GM23338 (cell line): ENCODE measurements around the gene ZNF580. TPM values are rescaled to one million over a fixed set of nuclear protein-coding genes. Genes with fewer than 3 reads are reported as not detected.
A peak's percentile ranks its signal among the peaks of the same experiment; 100 is the strongest.

Experiments
- ATAC-seq: fragments of 200-7000 bp; cut with Tn5 transposase; 3 replicates; pipeline ENCODE4 v1.9.1; 2020
- DNase-seq: peaks from one replicate; pipeline ENCODE4 v3.0.0-alpha.2; 2015; ENCODE audit warnings: low spot score
- H2AFZ ChIP-seq: fragments of 200-600 bp; sonication (generic); 2 replicates; pipeline ENCODE4 v1.8.0; 2016; ENCODE audit warnings: antibody characterized with exemption, mild to moderate bottlenecking, moderate library complexity
- H3F3A ChIP-seq: fragments of 200-600 bp; sonication (generic); replicated peaks from 2 replicates; pipeline ENCODE4 v1.8.0; 2017; ENCODE audit warnings: antibody characterized with exemption, mixed run types, low read depth
- H3K27ac ChIP-seq: fragments of 200-600 bp; sonication (generic); 2 replicates; pipeline ENCODE4 v1.6.1; 2016; ENCODE audit warnings: low read depth
- H3K27me3 ChIP-seq: fragments of 200-600 bp; sonication (generic); 2 replicates; pipeline ENCODE4 v1.8.0; 2016; ENCODE audit warnings: mild to moderate bottlenecking, mixed run types, moderate library complexity; ENCODE audit not compliant: insufficient read depth
- H3K36me3 ChIP-seq: fragments of 200-600 bp; sonication (generic); 2 replicates; pipeline ENCODE4 v1.8.0; 2016; ENCODE audit warnings: mild to moderate bottlenecking; ENCODE audit not compliant: insufficient read depth
- H3K4me1 ChIP-seq: fragments of 200-600 bp; sonication (generic); 2 replicates; pipeline ENCODE4 v1.8.0; 2016; ENCODE audit warnings: mild to moderate bottlenecking, moderate library complexity; ENCODE audit not compliant: insufficient read depth
- H3K4me2 ChIP-seq: fragments of 200-600 bp; sonication (generic); 2 replicates; pipeline ENCODE4 v1.7.1; 2017; ENCODE audit warnings: mixed run types
- H3K4me3 ChIP-seq: fragments of 200-600 bp; sonication (generic); 2 replicates; pipeline ENCODE4 v1.6.1; 2016; ENCODE audit warnings: mixed run types
- H3K79me2 ChIP-seq: fragments of 200-600 bp; sonication (generic); replicated peaks from 2 replicates; pipeline ENCODE4 v1.8.0; 2017; ENCODE audit warnings: mild to moderate bottlenecking; ENCODE audit not compliant: insufficient read depth
- H3K9me2 ChIP-seq: fragments of 200-600 bp; sonication (generic); 2 replicates; pipeline ENCODE4 v1.8.0; 2017; ENCODE audit not compliant: insufficient read depth
- H4K20me1 ChIP-seq: fragments of 200-600 bp; sonication (generic); replicated peaks from 2 replicates; pipeline ENCODE4 v1.8.0; 2017; ENCODE audit warnings: mild to moderate bottlenecking; ENCODE audit not compliant: insufficient read depth
- H3K27ac Mint-ChIP-seq: 2 replicates; pipeline ENCODE4 v1.8.0; 2020; ENCODE audit warnings: inconsistent platforms, mild to moderate bottlenecking, moderate library complexity, mixed read lengths
- H3K27me3 Mint-ChIP-seq: 3 replicates; pipeline ENCODE4 v1.8.0; 2022; ENCODE audit warnings: low read depth, mild to moderate bottlenecking, moderate library complexity, mixed read lengths, inconsistent platforms; ENCODE audit not compliant: insufficient read depth, poor library complexity
- H3K36me3 Mint-ChIP-seq: 3 replicates; pipeline ENCODE4 v1.8.0; 2021; ENCODE audit warnings: low read depth, mild to moderate bottlenecking, inconsistent platforms, moderate library complexity, mixed read lengths
- H3K4me1 Mint-ChIP-seq: 3 replicates; pipeline ENCODE4 v1.8.0; 2020; ENCODE audit warnings: mild to moderate bottlenecking, inconsistent platforms, mixed read lengths
- H3K4me3 Mint-ChIP-seq: 3 replicates; pipeline ENCODE4 v1.8.0; 2021; ENCODE audit warnings: moderate library complexity, mild to moderate bottlenecking, inconsistent platforms, mixed read lengths
- H3K9me3 Mint-ChIP-seq: 3 replicates; pipeline ENCODE4 v1.8.0; 2020; ENCODE audit warnings: moderate library complexity, mild to moderate bottlenecking, inconsistent platforms, mixed read lengths
- EZH2 ChIP-seq: fragments of 200-600 bp; sonication (generic); IDR thresholded peaks from one replicate; pipeline ENCODE4 v1.8.0; 2017; ENCODE audit warnings: antibody characterized with exemption, mild to moderate bottlenecking, low read depth; ENCODE audit not compliant: unreplicated experiment
- REST ChIP-seq: IDR thresholded peaks from one replicate; pipeline ENCODE4 v1.6.1; 2018; ENCODE audit warnings: antibody characterized with exemption; ENCODE audit not compliant: unreplicated experiment
- STAT1 ChIP-seq: IDR thresholded peaks from one replicate; pipeline ENCODE4 v1.6.1; 2016; ENCODE audit warnings: antibody characterized with exemption; ENCODE audit not compliant: unreplicated experiment
- ZNF462 ChIP-seq: fragments of 250-450 bp; sonication (Bioruptor Pico); IDR thresholded peaks from 2 replicates; pipeline ENCODE4 v1.5.0; 2020; ENCODE audit warnings: mild to moderate bottlenecking, moderate library complexity
- polyA plus RNA-seq: library from polyadenylated mRNA; unstranded; fragments of >200 nt; fragmentation: Nextera tagmentation; extraction: Ambion mirVana; gene quantifications from 2 replicates; pipeline ENCODE4 v1.2.1, GENCODE V29; 2016
- total RNA-seq: library from RNA; depleted of rRNA; stranded (reverse); fragments of >200 nt; shearing (Covaris generic); gene quantifications from 2 replicates; pipeline ENCODE4 v1.2.3, GENCODE V29; 2014

ZNF580 gene
- total and polyA plus RNA-seq, 2 experiments from 2014 or later, result 18.7 to 23.6 TPM

- H3K36me3 Mint-ChIP-seq, result peaks cover 36% of the 10 kb centered on the region
- no peak for ATAC-seq
Measured at GRCh38 chr19:55613930-55614710, 26.7 kb upstream of the ZNF580 start.

More at GRCh38 chr19:55613930-55614710, 26.7 kb upstream of the ZNF580 start:
- Histone ChIP-seq H2AFZ (no peak overlapping the region), H3K27me3 (no peaks in the 10 kb centered on the region), H3K4me3 (no peak overlapping the region), H3K27ac (no peak overlapping the region), H3K79me2 (peaks cover 2% of the 10 kb centered on the region; the same call in 1 of the 2 replicates), H4K20me1 (peaks cover 26% of the 10 kb centered on the region), H3F3A (0 out of 2 replicates have a peak, but pooled peaks cover 3% of the 10 kb centered on the region), H3K36me3 (peaks cover 5% of the 10 kb centered on the region; the same call in 1 of the 2 replicates), H3K4me2 (no peak overlapping the region), H3K9me2 (no peaks in the 10 kb centered on the region), H3K4me1 (no peaks in the 10 kb centered on the region)
- Mint-ChIP-seq H3K27me3 (peaks cover 13% of the 10 kb centered on the region), H3K4me1 (0 out of 3 replicates have a peak, but pooled peaks cover 2% of the 10 kb centered on the region), H3K4me3 (no peak overlapping the region), H3K9me3 (peaks cover 5% of the 10 kb centered on the region), H3K27ac (no peak overlapping the region)
- peak; percentile 3 for DNase-seq
- TF ChIP-seq ZNF462 (CRISPR knock-in tag) (no peak), EZH2 (no peak), STAT1 (no peak), REST (no peak)
